ENCODE data around the gene CFI.

- TF ChIP-seq CTCF (conservative IDR thresholded peaks at IDR 0.05; ENCODE audit: low read depth, low read length) (no peak), MAZ (IDR thresholded peaks at IDR 0.05; ENCODE audit: borderline replicate concordance, low read depth, low read length) (no peak), MAFK (IDR thresholded peaks at IDR 0.05; ENCODE audit: low read depth, low read length) (no peak), POLR2A (IDR thresholded peaks at IDR 0.05; ENCODE audit: low read depth, low read length) (no peak), RFX5 (IDR thresholded peaks at IDR 0.05; ENCODE audit: low read depth, low read length) (no peak), BHLHE40 (IDR thresholded peaks at IDR 0.05; ENCODE audit: low read depth, low read length) (no peak), FOS (IDR thresholded peaks at IDR 0.05; ENCODE audit: low read depth, low read length) (no peak), RAD21 (IDR thresholded peaks at IDR 0.05; ENCODE audit: low read length) (no peak), USF2 (IDR thresholded peaks at IDR 0.05; ENCODE audit: low read depth, low read length) (no peak), MXI1 (IDR thresholded peaks at IDR 0.05; ENCODE audit: borderline replicate concordance, low read depth, low read length) (no peak), CEBPB (IDR thresholded peaks at IDR 0.05; ENCODE audit: low read depth, low read length) (no peak)
These were observed 46.1 kb downstream of the CFI start for GRCh38 chr4:109755656-109756055.
